H54 (cell line): ENCODE measurements around the gene TNIP2.

Experiments used
- DNase-seq: peaks from one replicate; pipeline ENCODE4 v3.0.0; 2011; ENCODE audit warnings: low spot score, mixed read lengths; ENCODE audit not compliant: insufficient read length
- FAIRE-seq: peaks from 3 replicates; lab custom pipeline; 2011; peaks lifted over from hg19 to GRCh38; lab: Jason Lieb, UNC
- POLR2A ChIP-seq: IDR thresholded peaks from 2 replicates; pipeline ENCODE4 v1.6.1; 2011; ENCODE audit warnings: low read depth, mild to moderate bottlenecking, low read length

TNIP2 gene

GRCh38 chr4:2797545-2798305, 41.6 kb upstream of the TNIP2 start:
- no peak for FAIRE-seq
- no peak for DNase-seq
- TF ChIP-seq POLR2A = no peak

GRCh38 chr4:2796849-2797544, 40.9 kb upstream of the TNIP2 start:
- TF ChIP-seq POLR2A = no peak
- FAIRE-seq = no peak
- no peak for DNase-seq

GRCh38 chr4:2795893-2796848, 40.0 kb upstream of the TNIP2 start:
- TF ChIP-seq POLR2A = 0 out of 2 replicates have a peak, but pooled peaks have one; percentile 34
- DNase-seq = peak; percentile 60

GRCh38 chr4:2795300-2795892, 39.3 kb upstream of the TNIP2 start:
- no peak for FAIRE-seq
- no peak for DNase-seq
- no peak for TF ChIP-seq POLR2A

More at GRCh38 chr4:2795893-2796848, 40.0 kb upstream of the TNIP2 start:
- peak; percentile 38 for FAIRE-seq

- FAIRE-seq (no peak), DNase-seq (peak; percentile 45)
- peak; percentile 64; the same call in 1 of the 2 replicates for TF ChIP-seq POLR2A
Measured at GRCh38 chr4:2794486-2795299, 38.6 kb upstream of the TNIP2 start.

GRCh38 chr4:2793586-2794485, 37.7 kb upstream of the TNIP2 start:
- no peak for FAIRE-seq

GRCh38 chr4:2792711-2793585, 36.8 kb upstream of the TNIP2 start, which contains the start of gene SH3BP2:
TSS of gene SH3BP2 (plus strand) at chr4:2793085. CDS start at chr4:2820618, 27,533 bp downstream.
- TF ChIP-seq POLR2A = peak; percentile 60
- DNase-seq (peak; percentile 53), FAIRE-seq (no peak)

More at GRCh38 chr4:2793586-2794485, 37.7 kb upstream of the TNIP2 start:
- DNase-seq = peak; percentile 64
- TF ChIP-seq POLR2A = no peak

- no peak for DNase-seq
- TF ChIP-seq POLR2A = no peak
- no peak for FAIRE-seq
Measured at GRCh38 chr4:2792396-2792710, 36.2 kb upstream of the TNIP2 start.

- FAIRE-seq = no peak
- no peak for TF ChIP-seq POLR2A
- no peak for DNase-seq
Measured at GRCh38 chr4:2791518-2792395, 35.6 kb upstream of the TNIP2 start.
